Keratinocyte (primary cell): ENCODE results near the gene PRKAR1B. TPM values are rescaled to one million over a fixed set of nuclear protein-coding genes. Genes with fewer than 3 reads are reported as not detected.

ENCODE experiments used
- DNase-seq: peaks from one replicate; pipeline ENCODE4 v3.0.0-alpha.2; 2011; ENCODE audit warnings: low read depth, missing footprints, low spot score
- FAIRE-seq: peaks from 2 replicates; lab custom pipeline; 2011; peaks lifted over from hg19 to GRCh38; lab: Jason Lieb, UNC
- H2AFZ ChIP-seq: 2 replicates; pipeline ENCODE4 v1.6.0; 2012; ENCODE audit warnings: low read length, control low read depth, inconsistent platforms; ENCODE audit not compliant: control insufficient read depth
- H3K27ac ChIP-seq: 2 replicates; pipeline ENCODE4 v1.5.1; 2011; ENCODE audit warnings: low read length; ENCODE audit not compliant: control insufficient read depth, insufficient read depth
- H3K27me3 ChIP-seq: 3 replicates; pipeline ENCODE4 v1.6.0; 2011; ENCODE audit warnings: low read length; ENCODE audit not compliant: control insufficient read depth, insufficient read depth; ENCODE audit errors: extremely low read depth
- H3K36me3 ChIP-seq, 2 experiments: 2 replicates in 1 of 2; 3 replicates in 1 of 2; pipeline ENCODE4 v1.5.1; 2011; ENCODE audit warnings: low read length in 2 of 2, mild to moderate bottlenecking in 1 of 2; ENCODE audit not compliant: control insufficient read depth in 2 of 2, insufficient read depth in 2 of 2; ENCODE audit errors: extremely low read depth in 1 of 2
- H3K4me1 ChIP-seq: 3 replicates; pipeline ENCODE4 v1.5.1; 2011; ENCODE audit warnings: low read length; ENCODE audit not compliant: control insufficient read depth, insufficient read depth; ENCODE audit errors: extremely low read depth
- H3K4me2 ChIP-seq: 3 replicates; pipeline ENCODE4 v1.6.0; 2011; ENCODE audit warnings: low read depth, low read length; ENCODE audit not compliant: control insufficient read depth, insufficient read depth; ENCODE audit errors: extremely low read depth
- H3K4me3 ChIP-seq, 3 experiments: fragments of 200-600 bp in 1 of 3; sonication (generic) in 1 of 3; 2 replicates in 2 of 3; 3 replicates in 1 of 3; pipeline ENCODE4 v1.5.1; 2011 to 2016; ENCODE audit warnings: low read length in 3 of 3, mild to moderate bottlenecking in 3 of 3, control low read depth in 2 of 3, inconsistent platforms in 1 of 3, low read depth in 1 of 3, mixed read lengths in 1 of 3, mixed run types in 1 of 3, moderate library complexity in 1 of 3; ENCODE audit not compliant: control insufficient read depth in 2 of 3, insufficient read depth in 2 of 3; ENCODE audit errors: extremely low read depth in 1 of 3
- H3K79me2 ChIP-seq: 2 replicates; pipeline ENCODE4 v1.6.0; 2012; ENCODE audit warnings: low read length; ENCODE audit not compliant: control insufficient read depth, insufficient read depth
- H3K9ac ChIP-seq: 3 replicates; pipeline ENCODE4 v1.6.0; 2011; ENCODE audit warnings: low read length; ENCODE audit not compliant: control insufficient read depth, insufficient read depth; ENCODE audit errors: extremely low read depth
- H3K9me1 ChIP-seq: 3 replicates; pipeline ENCODE4 v1.6.0; 2011; ENCODE audit warnings: low read length; ENCODE audit not compliant: control insufficient read depth, insufficient read depth; ENCODE audit errors: extremely low read depth
- H3K9me3 ChIP-seq: 2 replicates; pipeline ENCODE4 v1.5.1; 2012; ENCODE audit warnings: low read depth, low read length; ENCODE audit not compliant: control insufficient read depth
- H4K20me1 ChIP-seq: 3 replicates; pipeline ENCODE4 v1.6.0; 2011; ENCODE audit warnings: low read length; ENCODE audit not compliant: control insufficient read depth, insufficient read depth; ENCODE audit errors: extremely low read depth
- EZH2 ChIP-seq: IDR thresholded peaks from one replicate; pipeline ENCODE4 v1.6.1; 2012; ENCODE audit warnings: inconsistent platforms, mild to moderate bottlenecking, low read length, moderate library complexity
- dilution Hi-C: fragments of 300-500 bp; cut with MboI; formaldehyde crosslinking; loops from one replicate; pipeline ENCODE4 v1.7.0; 2020; ENCODE audit warnings: low sequenced_read_pairs; ENCODE audit not compliant: extremely low pct_ligation_motif_present
- polyA plus RNA-seq, 5 experiments: library from polyadenylated mRNA; depleted of rRNA in 3 of 5; stranded (reverse) in 3 of 5; stranded (forward) in 1 of 5; unstranded in 1 of 5; fragments of >200 nt; gene quantifications; 1 replicate in 1 of 5; 2 replicates in 3 of 5; 3 replicates in 1 of 5; pipeline versions ENCODE4 v1.2.1 to v1.2.3, GENCODE V29; 2011 to 2012; ENCODE audit warnings: missing spikeins in 2 of 5, low read depth in 1 of 5, low replicate concordance in 1 of 5
- TF ChIP-seq, protein P1 (sequence below), 3 experiments: IDR thresholded peaks in 1 of 3; conservative IDR thresholded peaks in 1 of 3; optimal IDR thresholded peaks in 1 of 3; 2 replicates in 2 of 3; 3 replicates in 1 of 3; pipeline versions ENCODE3 to v1.5.1; 2011; ENCODE audit warnings: low read length in 3 of 3, mild to moderate bottlenecking in 3 of 3, moderate library complexity in 2 of 3, control low read depth in 1 of 3, inconsistent platforms in 1 of 3; ENCODE audit not compliant: insufficient read depth in 2 of 3; ENCODE audit errors: extremely low read depth in 1 of 3

PRKAR1B gene
- polyA plus RNA-seq, 1 donor (not counting 4 experiments of a cell fraction or from before 2014, with no cell fraction given), result 10.8 TPM

DNA sequence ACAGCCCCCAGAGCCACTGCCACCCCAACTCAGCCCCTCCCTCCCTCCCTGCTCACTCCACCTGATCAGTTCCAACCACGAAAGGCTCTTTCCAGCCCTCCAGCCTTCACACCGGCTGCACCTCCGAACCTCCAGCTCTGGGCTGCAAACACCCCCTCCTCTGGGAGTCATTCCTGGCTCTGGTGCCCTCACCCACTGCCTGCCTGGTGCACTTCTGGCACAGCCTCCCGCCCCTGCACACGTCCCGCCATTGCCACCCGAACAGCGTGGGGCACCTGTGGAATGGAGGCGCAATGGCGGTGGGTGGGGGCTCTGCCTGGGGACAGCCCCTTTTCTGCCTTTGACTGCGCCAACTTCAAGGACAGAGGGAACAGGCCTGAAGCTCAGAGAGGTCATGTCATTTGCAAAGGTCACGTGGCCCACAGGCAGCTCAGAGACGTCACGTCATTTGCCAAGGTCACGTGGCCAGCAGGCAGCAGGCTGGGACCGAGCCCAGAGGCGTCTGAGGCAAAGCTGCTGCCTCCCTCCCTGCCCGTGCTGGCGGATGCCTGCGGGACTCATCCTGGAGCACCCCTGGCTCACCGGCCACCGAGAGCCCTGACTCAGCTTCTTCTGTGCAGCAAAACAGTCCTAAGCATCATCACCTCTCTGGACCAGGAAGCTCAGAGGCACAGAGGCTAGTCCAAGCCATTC, 76.6 kb downstream of the PRKAR1B start:
- H3K9me1 ChIP-seq, result no peaks in the 10 kb centered on the region
- H3K4me1 ChIP-seq, result no peaks in the 10 kb centered on the region
- no peak overlapping the region for H3K4me3 ChIP-seq
- H3K4me2 ChIP-seq, result no peak overlapping the region
- no peak overlapping the region for H3K9ac ChIP-seq
- TF ChIP-seq EZH2, result no peak
- TF ChIP-seq, protein P1, sequence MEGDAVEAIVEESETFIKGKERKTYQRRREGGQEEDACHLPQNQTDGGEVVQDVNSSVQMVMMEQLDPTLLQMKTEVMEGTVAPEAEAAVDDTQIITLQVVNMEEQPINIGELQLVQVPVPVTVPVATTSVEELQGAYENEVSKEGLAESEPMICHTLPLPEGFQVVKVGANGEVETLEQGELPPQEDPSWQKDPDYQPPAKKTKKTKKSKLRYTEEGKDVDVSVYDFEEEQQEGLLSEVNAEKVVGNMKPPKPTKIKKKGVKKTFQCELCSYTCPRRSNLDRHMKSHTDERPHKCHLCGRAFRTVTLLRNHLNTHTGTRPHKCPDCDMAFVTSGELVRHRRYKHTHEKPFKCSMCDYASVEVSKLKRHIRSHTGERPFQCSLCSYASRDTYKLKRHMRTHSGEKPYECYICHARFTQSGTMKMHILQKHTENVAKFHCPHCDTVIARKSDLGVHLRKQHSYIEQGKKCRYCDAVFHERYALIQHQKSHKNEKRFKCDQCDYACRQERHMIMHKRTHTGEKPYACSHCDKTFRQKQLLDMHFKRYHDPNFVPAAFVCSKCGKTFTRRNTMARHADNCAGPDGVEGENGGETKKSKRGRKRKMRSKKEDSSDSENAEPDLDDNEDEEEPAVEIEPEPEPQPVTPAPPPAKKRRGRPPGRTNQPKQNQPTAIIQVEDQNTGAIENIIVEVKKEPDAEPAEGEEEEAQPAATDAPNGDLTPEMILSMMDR (optimal IDR thresholded peaks at IDR 0.05 in 1 of 3, IDR thresholded peaks at IDR 0.05 in 1 of 3, conservative IDR thresholded peaks at IDR 0.05 in 1 of 3; ENCODE audit: extremely low read depth in 1 of 3, insufficient read depth in 2 of 3, low read length in 3 of 3), result no peak
- DNase-seq (no peak), FAIRE-seq (no peak)
- no peaks in the 10 kb centered on the region for H3K79me2 ChIP-seq
- dilution Hi-C loops, result no loop called here
- no peaks in the 10 kb centered on the region for H3K27me3 ChIP-seq
- H2AFZ ChIP-seq, result no peak overlapping the region
- no peaks in the 10 kb centered on the region for H3K36me3 ChIP-seq
- no peak overlapping the region for H3K27ac ChIP-seq
- peaks cover 4% of the 10 kb centered on the region for H3K9me3 ChIP-seq
- no peaks in the 10 kb centered on the region for H4K20me1 ChIP-seq

DNA sequence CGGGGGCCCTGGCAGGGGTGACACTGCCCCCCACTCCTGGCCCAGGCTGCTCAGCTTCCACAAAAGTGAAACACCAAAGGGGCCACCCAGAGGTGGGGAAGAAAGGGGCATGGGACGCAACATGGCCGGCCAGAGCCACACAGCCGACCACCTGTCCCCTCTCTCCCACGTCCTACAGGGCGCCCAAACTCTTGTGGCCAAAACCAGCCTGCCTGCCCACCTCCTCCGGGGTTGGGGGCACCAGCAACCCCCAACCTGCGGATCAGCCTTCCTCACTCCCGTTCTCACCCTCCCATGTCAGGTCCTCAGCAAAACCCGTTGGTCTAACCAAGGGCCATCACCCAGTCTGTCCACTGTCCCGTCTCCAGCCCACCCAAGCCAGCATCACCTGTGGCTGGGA, 80.1 kb downstream of the PRKAR1B start:
- Histone ChIP-seq H3K4me2 (no peak overlapping the region), H3K9ac (no peak overlapping the region), H3K4me3 (no peak overlapping the region), H3K27ac (no peak overlapping the region), H4K20me1 (no peaks in the 10 kb centered on the region), H3K9me3 (peaks cover 3% of the 10 kb centered on the region), H3K79me2 (no peaks in the 10 kb centered on the region), H3K36me3 (peaks cover 0 to 2% of the 10 kb centered on the region in 2 experiments), H2AFZ (no peak overlapping the region), H3K4me1 (no peaks in the 10 kb centered on the region), H3K9me1 (no peaks in the 10 kb centered on the region), H3K27me3 (no peaks in the 10 kb centered on the region)
- DNase-seq (no peak), FAIRE-seq (no peak)
- dilution Hi-C loops, result no loop called here
- TF ChIP-seq, protein P1 (optimal IDR thresholded peaks at IDR 0.05 in 1 of 3, IDR thresholded peaks at IDR 0.05 in 1 of 3, conservative IDR thresholded peaks at IDR 0.05 in 1 of 3; ENCODE audit: extremely low read depth in 1 of 3, insufficient read depth in 2 of 3, low read length in 3 of 3), result no peak
- TF ChIP-seq EZH2, result no peak
